Neural progenitor cell (in vitro differentiated cells): ENCODE measurements around the gene CASTOR1. TPM values are rescaled to one million over a fixed set of nuclear protein-coding genes. Genes with fewer than 3 reads are reported as not detected.

Source experiments
- DNase-seq: peaks from one replicate; pipeline ENCODE4 v3.0.0-alpha.2; 2016; ENCODE audit warnings: low spot score
- H2AFZ ChIP-seq: fragments of 200-600 bp; sonication (generic); replicated peaks from 2 replicates; pipeline ENCODE4 v1.6.1; 2016; ENCODE audit warnings: antibody characterized with exemption
- H3F3A ChIP-seq: fragments of 200-600 bp; sonication (generic); 2 replicates; pipeline ENCODE4 v1.6.1; 2016; ENCODE audit warnings: antibody characterized with exemption, low read depth
- H3K27ac ChIP-seq: fragments of 200-600 bp; sonication (generic); 2 replicates; pipeline ENCODE4 v1.5.1; 2016; ENCODE audit warnings: mild to moderate bottlenecking
- H3K27me3 ChIP-seq: fragments of 200-600 bp; sonication (generic); 2 replicates; pipeline ENCODE4 v1.6.1; 2016; ENCODE audit warnings: mild to moderate bottlenecking, moderate library complexity
- H3K36me3 ChIP-seq: fragments of 200-600 bp; sonication (generic); 2 replicates; pipeline ENCODE4 v1.5.1; 2016
- H3K4me1 ChIP-seq: fragments of 200-600 bp; sonication (generic); 2 replicates; pipeline ENCODE4 v1.6.1; 2016; ENCODE audit warnings: mixed run types
- H3K4me2 ChIP-seq: fragments of 200-600 bp; sonication (generic); 2 replicates; pipeline ENCODE4 v1.6.1; 2016
- H3K4me3 ChIP-seq: fragments of 200-600 bp; sonication (generic); 2 replicates; pipeline ENCODE4 v1.5.1; 2016
- H3K79me2 ChIP-seq: fragments of 200-600 bp; sonication (generic); 2 replicates; pipeline ENCODE4 v1.6.1; 2016; ENCODE audit warnings: low read depth
- H3K9ac ChIP-seq: fragments of 200-600 bp; sonication (generic); 2 replicates; pipeline ENCODE4 v1.6.1; 2016
- H3K9me3 ChIP-seq: fragments of 200-600 bp; sonication (generic); 2 replicates; pipeline ENCODE4 v1.5.1; 2016; ENCODE audit warnings: low read depth
- H4K20me1 ChIP-seq: fragments of 200-600 bp; sonication (generic); 2 replicates; pipeline ENCODE4 v1.6.1; 2016; ENCODE audit warnings: low read depth
- H3K27ac Mint-ChIP-seq: 3 replicates; pipeline ENCODE4 v1.8.0; 2021; ENCODE audit warnings: mixed read lengths
- H3K27me3 Mint-ChIP-seq: 2 replicates; pipeline ENCODE4 v1.8.0; 2022; ENCODE audit warnings: low read depth, mild to moderate bottlenecking, inconsistent platforms, moderate library complexity, mixed read lengths; ENCODE audit not compliant: insufficient read depth
- H3K36me3 Mint-ChIP-seq: 3 replicates; pipeline ENCODE4 v1.8.0; 2021; ENCODE audit warnings: mixed read lengths
- H3K4me1 Mint-ChIP-seq: 3 replicates; pipeline ENCODE4 v1.8.0; 2021; ENCODE audit warnings: mixed read lengths
- H3K4me3 Mint-ChIP-seq: 3 replicates; pipeline ENCODE4 v1.8.0; 2021; ENCODE audit warnings: mild to moderate bottlenecking, moderate library complexity, mixed read lengths
- H3K9me3 Mint-ChIP-seq: 3 replicates; pipeline ENCODE4 v1.8.0; 2020; ENCODE audit warnings: mixed read lengths
- CTCF ChIP-seq: fragments of 200-600 bp; sonication (generic); IDR thresholded peaks from 2 replicates; pipeline ENCODE4 v1.5.1; 2017; ENCODE audit warnings: antibody characterized with exemption, mild to moderate bottlenecking
- EZH2 ChIP-seq: fragments of 200-600 bp; sonication (generic); IDR thresholded peaks from 2 replicates; pipeline ENCODE4 v1.6.1; 2017; ENCODE audit warnings: antibody characterized with exemption, mild to moderate bottlenecking, moderate library complexity
- EZH2phosphoT487 ChIP-seq: fragments of 200-600 bp; sonication (generic); IDR thresholded peaks from 2 replicates; pipeline ENCODE4 v1.6.1; 2017; ENCODE audit warnings: antibody characterized with exemption
- total RNA-seq: library from RNA; depleted of rRNA; stranded (reverse); fragments of >200 nt; gene quantifications from 2 replicates; pipeline ENCODE4 v1.2.3, GENCODE V29; 2015; ENCODE audit warnings: low replicate concordance

The CASTOR1 gene
- total RNA-seq, 1 donor from 2014 or later, result 6.2 TPM

DNA sequence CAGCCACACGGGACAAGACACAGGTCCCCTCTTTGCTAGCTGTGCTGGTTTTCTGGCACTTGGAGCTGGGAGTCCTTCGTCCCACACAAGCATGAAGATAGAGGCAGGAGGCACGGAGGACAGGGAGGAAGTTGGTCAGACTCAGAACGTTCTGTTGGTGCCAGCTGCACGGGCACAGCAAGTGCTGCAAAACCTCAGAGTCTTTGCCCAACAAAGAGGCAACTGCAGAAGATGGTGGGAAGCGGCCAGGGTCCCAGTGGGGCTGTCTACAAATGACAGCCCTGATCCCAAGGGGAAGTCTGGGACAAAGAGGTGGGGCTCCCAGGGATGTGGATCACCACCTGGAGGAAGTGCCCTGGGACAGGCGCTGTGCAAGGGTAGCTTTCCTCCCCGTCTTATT, 13.3 kb downstream of the CASTOR1 start:
- H2AFZ ChIP-seq, result no peak overlapping the region
- Mint-ChIP-seq H3K27ac (no peak overlapping the region), H3K4me3 (no peak overlapping the region), H3K4me1 (peaks cover 17% of the 10 kb centered on the region), H3K36me3 (no peaks in the 10 kb centered on the region), H3K9me3 (no peaks in the 10 kb centered on the region), H3K27me3 (peaks cover 4% of the 10 kb centered on the region)
- no peak overlapping the region for H3K9ac ChIP-seq
- no peak for DNase-seq
- H3K27ac ChIP-seq, result no peak overlapping the region
- H3F3A ChIP-seq, result no peaks in the 10 kb centered on the region
- H3K4me2 ChIP-seq, result no peak overlapping the region
- no peaks in the 10 kb centered on the region for H4K20me1 ChIP-seq
- H3K4me1 ChIP-seq, result peaks cover 7% of the 10 kb centered on the region
- no peak overlapping the region for H3K4me3 ChIP-seq
- H3K9me3 ChIP-seq, result no peaks in the 10 kb centered on the region
- H3K79me2 ChIP-seq, result no peaks in the 10 kb centered on the region
- no peaks in the 10 kb centered on the region for H3K36me3 ChIP-seq
- H3K27me3 ChIP-seq, result no peaks in the 10 kb centered on the region
- TF ChIP-seq EZH2 (no peak), CTCF (no peak), EZH2phosphoT487 (no peak)

- no peak overlapping the region for H2AFZ ChIP-seq
- TF ChIP-seq EZH2, result no peak
- TF ChIP-seq EZH2phosphoT487, result no peak
- no peak for TF ChIP-seq CTCF
- H3K9me3 Mint-ChIP-seq, result no peaks in the 10 kb centered on the region
Observed at GRCh38 chr22:30275625-30276024, 13.7 kb downstream of the CASTOR1 start.

GRCh38 chr22:30274437-30274812, 14.9 kb downstream of the CASTOR1 start:
- no peak for DNase-seq

More at GRCh38 chr22:30275625-30276024, 13.7 kb downstream of the CASTOR1 start:
- DNase-seq, result no peak
- Histone ChIP-seq H3F3A (no peaks in the 10 kb centered on the region), H3K9ac (no peak overlapping the region), H3K9me3 (no peaks in the 10 kb centered on the region), H3K79me2 (no peaks in the 10 kb centered on the region), H3K27ac (no peak overlapping the region), H3K36me3 (no peaks in the 10 kb centered on the region), H3K27me3 (no peaks in the 10 kb centered on the region), H3K4me1 (peaks cover 7% of the 10 kb centered on the region), H3K4me3 (no peak overlapping the region), H4K20me1 (no peaks in the 10 kb centered on the region), H3K4me2 (no peak overlapping the region)
- Mint-ChIP-seq H3K36me3 (no peaks in the 10 kb centered on the region), H3K27ac (no peak overlapping the region), H3K4me1 (peaks cover 17% of the 10 kb centered on the region), H3K27me3 (peaks cover 4% of the 10 kb centered on the region), H3K4me3 (no peak overlapping the region)

More at GRCh38 chr22:30274437-30274812, 14.9 kb downstream of the CASTOR1 start:
- H3K36me3 Mint-ChIP-seq, result no peaks in the 10 kb centered on the region
- H3K4me3 Mint-ChIP-seq, result no peak overlapping the region
- Histone ChIP-seq H3K4me1 (peaks cover 7% of the 10 kb centered on the region), H3K27me3 (no peaks in the 10 kb centered on the region), H3K79me2 (no peaks in the 10 kb centered on the region), H4K20me1 (no peaks in the 10 kb centered on the region), H2AFZ (no peak overlapping the region), H3K36me3 (no peaks in the 10 kb centered on the region), H3F3A (no peaks in the 10 kb centered on the region), H3K27ac (no peak overlapping the region), H3K9ac (no peak overlapping the region), H3K4me2 (no peak overlapping the region), H3K9me3 (no peaks in the 10 kb centered on the region), H3K4me3 (no peak overlapping the region)
- H3K27me3 Mint-ChIP-seq, result peaks cover 4% of the 10 kb centered on the region
- no peak overlapping the region for H3K27ac Mint-ChIP-seq
- no peak for TF ChIP-seq EZH2
- TF ChIP-seq CTCF, result no peak
- TF ChIP-seq EZH2phosphoT487, result no peak
- no peaks in the 10 kb centered on the region for H3K9me3 Mint-ChIP-seq
- H3K4me1 Mint-ChIP-seq, result peaks cover 17% of the 10 kb centered on the region
